WERI-Rb-1 (cell line): Measurements from ENCODE around the gene MRPL1.

Experiments used
- DNase-seq: peaks from one replicate; pipeline ENCODE4 v3.0.0-alpha.2; 2020
- H3K27ac ChIP-seq: fragments of 250-450 bp; sonication (Bioruptor Pico); 2 replicates; pipeline ENCODE4 v1.5.1; 2020; ENCODE audit warnings: mild to moderate bottlenecking, moderate library complexity
- H3K27me3 ChIP-seq: fragments of 250-450 bp; sonication (Bioruptor Pico); 2 replicates; pipeline ENCODE4 v1.5.1; 2021; ENCODE audit warnings: mild to moderate bottlenecking, low read depth, moderate library complexity; ENCODE audit not compliant: insufficient read depth, severe bottlenecking
- H3K36me3 ChIP-seq: fragments of 250-450 bp; sonication (Bioruptor Pico); 2 replicates; pipeline ENCODE4 v1.5.1; 2020; ENCODE audit warnings: mild to moderate bottlenecking, moderate library complexity
- H3K4me3 ChIP-seq: 2 replicates; pipeline ENCODE4 v1.5.1; 2011; ENCODE audit warnings: low read depth, mild to moderate bottlenecking, control low read depth, low read length
- H3K9me3 ChIP-seq: fragments of 250-450 bp; sonication (Bioruptor Pico); 2 replicates; pipeline ENCODE4 v1.5.1; 2021; ENCODE audit warnings: mild to moderate bottlenecking, moderate library complexity; ENCODE audit not compliant: severe bottlenecking
- TF ChIP-seq, protein P1 (sequence below): IDR thresholded peaks from 2 replicates; pipeline ENCODE4 v1.5.1; 2011; ENCODE audit warnings: low read depth, mild to moderate bottlenecking, control low read depth, inconsistent platforms, low read length

The MRPL1 gene

DNA sequence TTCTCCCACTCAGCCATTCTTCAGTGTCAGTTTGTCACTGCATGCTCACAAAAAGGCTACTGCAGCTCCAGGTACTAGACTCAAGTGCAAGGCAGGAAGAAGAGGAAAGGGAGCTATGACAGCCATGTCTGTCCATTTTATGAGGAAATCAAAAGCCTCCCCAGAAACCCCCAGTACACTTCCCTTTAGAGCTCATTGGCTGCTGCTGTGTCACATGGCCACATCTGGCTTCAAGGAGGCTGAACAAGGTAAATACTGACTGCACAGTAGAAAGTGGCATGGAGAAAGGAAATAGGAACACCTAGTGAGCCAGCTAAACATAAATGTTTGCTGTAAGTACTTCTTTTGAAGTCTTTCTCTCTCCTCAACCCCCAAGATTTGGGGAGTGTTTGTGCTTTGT lies 127.3 kb downstream of the MRPL1 start:
- TF ChIP-seq, protein P1, sequence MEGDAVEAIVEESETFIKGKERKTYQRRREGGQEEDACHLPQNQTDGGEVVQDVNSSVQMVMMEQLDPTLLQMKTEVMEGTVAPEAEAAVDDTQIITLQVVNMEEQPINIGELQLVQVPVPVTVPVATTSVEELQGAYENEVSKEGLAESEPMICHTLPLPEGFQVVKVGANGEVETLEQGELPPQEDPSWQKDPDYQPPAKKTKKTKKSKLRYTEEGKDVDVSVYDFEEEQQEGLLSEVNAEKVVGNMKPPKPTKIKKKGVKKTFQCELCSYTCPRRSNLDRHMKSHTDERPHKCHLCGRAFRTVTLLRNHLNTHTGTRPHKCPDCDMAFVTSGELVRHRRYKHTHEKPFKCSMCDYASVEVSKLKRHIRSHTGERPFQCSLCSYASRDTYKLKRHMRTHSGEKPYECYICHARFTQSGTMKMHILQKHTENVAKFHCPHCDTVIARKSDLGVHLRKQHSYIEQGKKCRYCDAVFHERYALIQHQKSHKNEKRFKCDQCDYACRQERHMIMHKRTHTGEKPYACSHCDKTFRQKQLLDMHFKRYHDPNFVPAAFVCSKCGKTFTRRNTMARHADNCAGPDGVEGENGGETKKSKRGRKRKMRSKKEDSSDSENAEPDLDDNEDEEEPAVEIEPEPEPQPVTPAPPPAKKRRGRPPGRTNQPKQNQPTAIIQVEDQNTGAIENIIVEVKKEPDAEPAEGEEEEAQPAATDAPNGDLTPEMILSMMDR = no peak
- no peak for DNase-seq
- no peak overlapping the region for H3K27ac ChIP-seq

DNA sequence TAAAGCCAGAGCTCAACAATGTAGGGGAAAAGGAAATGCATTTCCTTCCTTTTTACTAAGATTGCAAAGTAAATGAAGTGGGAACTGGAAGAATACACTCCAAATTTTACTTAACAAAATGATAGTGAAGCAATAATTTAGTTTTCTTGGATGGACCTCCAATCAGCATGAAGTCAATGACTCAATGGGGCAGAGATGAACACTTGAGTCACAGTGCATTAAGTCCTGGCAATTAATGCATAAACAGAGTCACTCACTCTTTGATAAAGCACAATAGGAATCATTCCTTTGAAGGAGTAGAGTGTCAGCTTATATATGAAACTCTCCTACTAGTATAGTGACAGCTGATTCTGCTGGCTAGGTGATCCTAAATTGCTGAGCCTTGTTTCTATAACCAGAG lies 127.8 kb downstream of the MRPL1 start:
- TF ChIP-seq, protein P1 = no peak
- DNase-seq = no peak
- Histone ChIP-seq H3K9me3 (no peaks in the 10 kb centered on the region), H3K27ac (no peak overlapping the region), H3K4me3 (no peak overlapping the region), H3K27me3 (no peaks in the 10 kb centered on the region), H3K36me3 (no peaks in the 10 kb centered on the region)

More for the DNA sequence above, 127.3 kb downstream of the MRPL1 start:
- no peak overlapping the region for H3K4me3 ChIP-seq
- no peaks in the 10 kb centered on the region for H3K36me3 ChIP-seq
- no peaks in the 10 kb centered on the region for H3K9me3 ChIP-seq
- no peaks in the 10 kb centered on the region for H3K27me3 ChIP-seq

DNA sequence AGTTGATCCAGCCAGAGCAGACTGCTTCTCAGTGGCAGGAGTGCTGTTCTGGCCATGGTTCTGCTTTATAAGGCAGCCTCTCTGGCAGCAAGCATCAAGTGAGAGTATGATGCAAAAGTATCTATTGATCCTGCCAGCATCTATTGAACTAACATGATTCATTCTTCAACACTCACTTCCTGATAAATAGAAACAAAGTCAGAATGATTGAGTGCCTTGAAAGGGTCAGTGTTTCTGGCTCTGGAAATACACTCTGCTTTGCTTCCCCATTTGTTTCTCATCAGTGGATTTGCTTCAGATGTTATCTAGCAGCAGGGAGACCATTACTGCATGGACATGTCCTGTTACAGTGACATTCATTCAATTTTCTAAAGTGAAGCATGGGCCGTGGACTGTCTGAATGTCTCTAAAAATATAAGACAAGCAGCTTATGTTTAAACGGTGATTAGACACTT lies 128.3 kb downstream of the MRPL1 start:
- TF ChIP-seq, protein P1 = no peak
- H3K27ac ChIP-seq = no peak overlapping the region
- H3K4me3 ChIP-seq = no peak overlapping the region
- no peaks in the 10 kb centered on the region for H3K9me3 ChIP-seq
- DNase-seq = no peak
- no peaks in the 10 kb centered on the region for H3K27me3 ChIP-seq
- no peaks in the 10 kb centered on the region for H3K36me3 ChIP-seq

DNA sequence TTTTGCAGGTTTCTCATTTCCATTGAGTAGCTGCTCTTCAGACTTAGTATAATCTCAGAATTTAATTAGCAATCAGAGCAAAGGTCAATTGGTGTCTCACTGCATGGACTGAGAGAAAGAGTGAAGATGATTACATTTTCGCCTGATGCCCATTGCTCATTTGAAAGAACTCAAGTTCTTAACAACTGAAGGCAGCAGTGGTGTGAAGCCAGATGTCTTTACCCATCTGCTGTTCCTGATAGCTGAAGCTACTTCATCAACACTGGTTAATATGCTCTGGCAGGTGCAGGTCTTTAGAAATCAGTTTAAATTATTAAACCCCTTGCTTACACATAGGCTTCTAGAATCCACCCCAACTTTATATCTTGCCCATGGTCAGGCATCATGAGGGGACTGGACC lies 130.0 kb downstream of the MRPL1 start:
- H3K36me3 ChIP-seq = no peaks in the 10 kb centered on the region

DNA sequence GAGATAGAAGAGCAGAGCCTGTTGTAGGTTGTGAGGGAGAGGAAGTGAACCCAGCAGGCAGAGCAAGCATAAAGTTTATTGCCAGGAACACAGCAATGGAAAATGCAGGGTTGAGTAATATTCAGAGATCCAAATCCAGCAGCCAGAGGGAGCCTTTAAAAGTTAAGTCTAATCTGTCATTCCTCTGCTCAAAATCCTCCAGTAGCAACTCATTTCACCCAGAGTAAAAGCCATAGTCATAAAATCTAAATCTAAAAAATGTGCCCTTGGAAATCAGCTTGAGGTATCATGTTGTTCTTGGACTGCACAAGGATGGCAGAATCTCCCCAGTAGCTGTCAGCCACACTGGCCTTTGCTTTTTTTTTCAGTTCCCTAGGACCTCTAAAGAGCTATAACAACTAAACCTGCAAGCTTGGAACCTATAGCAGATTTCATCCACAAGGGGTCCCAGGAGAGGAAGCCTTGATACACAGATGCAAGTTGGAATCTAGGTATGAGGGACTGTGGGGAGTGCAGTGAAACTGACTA lies 131.6 kb downstream of the MRPL1 start:
- no peak overlapping the region for H3K27ac ChIP-seq
- H3K9me3 ChIP-seq = no peaks in the 10 kb centered on the region
- peak; percentile 53 for DNase-seq
- TF ChIP-seq, protein P1 = peak; percentile 67
- no peak overlapping the region for H3K4me3 ChIP-seq
- H3K36me3 ChIP-seq = no peaks in the 10 kb centered on the region
- peaks cover 4% of the 10 kb centered on the region for H3K27me3 ChIP-seq

More for the DNA sequence above, 130.0 kb downstream of the MRPL1 start:
- no peak for DNase-seq
- Histone ChIP-seq H3K27me3 (no peaks in the 10 kb centered on the region), H3K9me3 (no peaks in the 10 kb centered on the region), H3K27ac (no peak overlapping the region), H3K4me3 (no peak overlapping the region)
- TF ChIP-seq, protein P1 = no peak

DNA sequence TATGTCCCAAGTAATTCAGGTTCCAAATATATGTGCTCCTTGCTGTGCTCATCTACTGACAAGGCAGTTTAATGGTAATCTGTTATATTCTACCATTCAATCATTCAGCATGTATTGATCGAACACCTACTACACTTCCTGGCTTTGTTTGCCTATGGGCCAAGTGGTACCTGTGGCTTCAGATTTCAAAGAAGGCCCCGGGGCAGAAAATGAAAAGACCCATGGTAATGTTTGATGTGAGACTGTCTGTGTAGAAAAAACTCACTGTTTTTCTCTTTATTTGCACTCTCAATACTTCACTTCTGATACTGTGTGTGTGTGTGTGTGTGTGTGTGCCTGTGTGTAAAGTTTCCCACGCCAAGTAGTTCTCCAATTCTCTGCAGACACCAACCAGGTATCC lies 133.4 kb downstream of the MRPL1 start:
- no peak for DNase-seq
- no peak overlapping the region for H3K4me3 ChIP-seq
- TF ChIP-seq, protein P1 = no peak

More for the DNA sequence above, 133.4 kb downstream of the MRPL1 start:
- Histone ChIP-seq H3K9me3 (no peaks in the 10 kb centered on the region), H3K27me3 (peaks cover 4% of the 10 kb centered on the region), H3K27ac (no peak overlapping the region), H3K36me3 (no peaks in the 10 kb centered on the region)
